ENCODE measurements around the gene DDX4. TPM values are rescaled to one million over a fixed set of nuclear protein-coding genes. Genes with fewer than 3 reads are reported as not detected.
A peak's percentile ranks its signal among the peaks of the same experiment; 100 is the strongest.

DDX4 gene
- total RNA-seq, 4 donors from 2014 or later = not detected

- WGBS, 2 donors = 21 to 40% methylated on average over 1 of the region's 1 CpG
- intact Hi-C loops (cut with DNase I) = no loop called here
- DNase-seq = no peak
Measured at GRCh38 chr5:55702598-55703345, 35.1 kb upstream of the DDX4 start.

GRCh38 chr5:55706230-55706629 lies 31.6 kb upstream of the DDX4 start:
- H3K4me3 ChIP-seq = no peak overlapping the region
- TF ChIP-seq CTCF (IDR thresholded peaks at IDR 0.05) (no peak), POLR2A (IDR thresholded peaks at IDR 0.05) (no peak)
- intact Hi-C loops (cut with DNase I) = no loop called here
- DNase-seq = no peak
- H3K36me3 ChIP-seq = peaks cover 0 to 22% (median 0%) of the 10 kb centered on the region in 3 donors
- H3K9me3 ChIP-seq = no peaks in the 10 kb centered on the region
- H3K27ac ChIP-seq = no peak overlapping the region
- H3K27me3 ChIP-seq = no peaks in the 10 kb centered on the region
- peaks cover under 1 to 19% (median 5%) of the 10 kb centered on the region in 3 donors for H3K4me1 ChIP-seq

More at GRCh38 chr5:55702598-55703345, 35.1 kb upstream of the DDX4 start:
- Histone ChIP-seq H3K36me3 (peaks cover 0 to 12% (median 0%) of the 10 kb centered on the region in 3 donors), H3K27ac (no peak overlapping the region), H3K9me3 (no peaks in the 10 kb centered on the region), H3K4me3 (no peak overlapping the region), H3K4me1 (no peaks in the 10 kb centered on the region), H3K27me3 (no peaks in the 10 kb centered on the region)
- TF ChIP-seq CTCF (IDR thresholded peaks at IDR 0.05) = no peak
- no peak for TF ChIP-seq POLR2A (IDR thresholded peaks at IDR 0.05)

GRCh38 chr5:55708732-55709131 lies 29.1 kb upstream of the DDX4 start:
- peaks cover 9 to 31% (median 11%) of the 10 kb centered on the region in 3 donors for H3K4me1 ChIP-seq
- H3K4me3 ChIP-seq = no peak overlapping the region
- no peaks in the 10 kb centered on the region for H3K9me3 ChIP-seq
- intact Hi-C loops (cut with DNase I) = no loop called here
- no peak overlapping the region for H3K27ac ChIP-seq
- peaks cover 0 to 15% (median 0%) of the 10 kb centered on the region in 3 donors for H3K36me3 ChIP-seq
- no peaks in the 10 kb centered on the region for H3K27me3 ChIP-seq
- TF ChIP-seq POLR2A (IDR thresholded peaks at IDR 0.05) (no peak), CTCF (IDR thresholded peaks at IDR 0.05) (peak in 1 of 6 experiments; percentile 17)
- no peak for DNase-seq

GRCh38 chr5:55711507-55712022 lies 26.3 kb upstream of the DDX4 start:
- intact Hi-C loops (cut with DNase I) = no loop called here
- no peak for DNase-seq
- H3K36me3 ChIP-seq = peaks cover 0 to 15% (median 0%) of the 10 kb centered on the region in 3 donors
- H3K4me3 ChIP-seq = peak overlapping the region; percentile 57 to 97 (median 86)
- WGBS, 2 donors = 7 to 11% methylated on average over 12 to 17 of the region's 18 CpGs
- peak overlapping the region; percentile 64 to 87 (median 78) for H3K27ac ChIP-seq
- peaks cover 9 to 31% (median 11%) of the 10 kb centered on the region in 3 donors for H3K4me1 ChIP-seq
- TF ChIP-seq CTCF (IDR thresholded peaks at IDR 0.05) = no peak
- TF ChIP-seq POLR2A (IDR thresholded peaks at IDR 0.05) = no peak
- no peaks in the 10 kb centered on the region for H3K27me3 ChIP-seq
- H3K9me3 ChIP-seq = no peaks in the 10 kb centered on the region

Data from esophagus squamous epithelium (tissue), 5 donors.